ENCODE data around the gene APCDD1.

APCDD1 gene

DNA sequence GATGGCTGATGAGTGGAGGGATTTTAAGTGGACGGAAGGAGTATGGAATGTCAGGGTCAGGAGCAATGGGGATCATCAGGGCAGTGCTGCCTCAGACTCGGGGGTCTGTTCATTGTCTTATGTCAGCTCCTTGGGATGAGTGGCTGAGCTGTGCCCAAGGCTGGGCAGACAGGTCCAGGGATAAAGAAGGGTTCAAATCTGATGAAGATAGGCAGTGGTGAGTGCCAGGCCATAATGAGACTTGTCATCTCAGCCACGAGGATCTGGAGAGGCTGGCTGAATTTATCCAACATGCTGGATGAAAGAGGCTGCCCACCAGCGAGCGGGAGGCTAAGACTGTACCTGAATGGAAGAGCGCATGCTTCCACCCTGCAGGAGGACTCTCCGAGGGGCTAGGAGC lies 46.3 kb upstream of the APCDD1 start:
- Histone ChIP-seq H3K27me3 (ENCODE audit: low read depth, low read length) (peaks cover 4% of the 10 kb centered on the region; the same call in 1 of the 2 replicates), H3K36me3 (replicated peaks; ENCODE audit: low read depth, low read length) (no peaks in the 10 kb centered on the region), H3K9ac (ENCODE audit: low read length) (no peak overlapping the region), H3K4me3 (ENCODE audit: low read length) (no peak overlapping the region), H3K27ac (ENCODE audit: low read length) (no peak overlapping the region), H3K4me2 (ENCODE audit: low read length) (no peak overlapping the region), H2AFZ (ENCODE audit: low read depth, low read length) (no peak overlapping the region), H3K4me1 (ENCODE audit: low read length) (no peaks in the 10 kb centered on the region), H3K79me2 (ENCODE audit: low read length) (no peaks in the 10 kb centered on the region), H4K20me1 (ENCODE audit: insufficient read depth, low read length) (no peaks in the 10 kb centered on the region), H3K9me3 (ENCODE audit: insufficient read depth, low read length) (no peaks in the 10 kb centered on the region)
- no peak for TF ChIP-seq EZH2phosphoT487 (IDR thresholded peaks at IDR 0.05; ENCODE audit: low read depth)
- TF ChIP-seq, protein P1, sequence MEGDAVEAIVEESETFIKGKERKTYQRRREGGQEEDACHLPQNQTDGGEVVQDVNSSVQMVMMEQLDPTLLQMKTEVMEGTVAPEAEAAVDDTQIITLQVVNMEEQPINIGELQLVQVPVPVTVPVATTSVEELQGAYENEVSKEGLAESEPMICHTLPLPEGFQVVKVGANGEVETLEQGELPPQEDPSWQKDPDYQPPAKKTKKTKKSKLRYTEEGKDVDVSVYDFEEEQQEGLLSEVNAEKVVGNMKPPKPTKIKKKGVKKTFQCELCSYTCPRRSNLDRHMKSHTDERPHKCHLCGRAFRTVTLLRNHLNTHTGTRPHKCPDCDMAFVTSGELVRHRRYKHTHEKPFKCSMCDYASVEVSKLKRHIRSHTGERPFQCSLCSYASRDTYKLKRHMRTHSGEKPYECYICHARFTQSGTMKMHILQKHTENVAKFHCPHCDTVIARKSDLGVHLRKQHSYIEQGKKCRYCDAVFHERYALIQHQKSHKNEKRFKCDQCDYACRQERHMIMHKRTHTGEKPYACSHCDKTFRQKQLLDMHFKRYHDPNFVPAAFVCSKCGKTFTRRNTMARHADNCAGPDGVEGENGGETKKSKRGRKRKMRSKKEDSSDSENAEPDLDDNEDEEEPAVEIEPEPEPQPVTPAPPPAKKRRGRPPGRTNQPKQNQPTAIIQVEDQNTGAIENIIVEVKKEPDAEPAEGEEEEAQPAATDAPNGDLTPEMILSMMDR (IDR thresholded peaks at IDR 0.05; ENCODE audit: low read depth, low read length): no peak

- Histone ChIP-seq H3K4me1 (ENCODE audit: low read length) (no peaks in the 10 kb centered on the region), H4K20me1 (ENCODE audit: insufficient read depth, low read length) (no peaks in the 10 kb centered on the region), H2AFZ (ENCODE audit: low read depth, low read length) (no peak overlapping the region), H3K4me3 (ENCODE audit: low read length) (no peak overlapping the region), H3K4me2 (ENCODE audit: low read length) (no peak overlapping the region), H3K27ac (ENCODE audit: low read length) (no peak overlapping the region), H3K36me3 (replicated peaks; ENCODE audit: low read depth, low read length) (no peaks in the 10 kb centered on the region), H3K79me2 (ENCODE audit: low read length) (no peaks in the 10 kb centered on the region), H3K27me3 (ENCODE audit: low read depth, low read length) (peaks cover 4% of the 10 kb centered on the region; the same call in 1 of the 2 replicates), H3K9me3 (ENCODE audit: insufficient read depth, low read length) (no peaks in the 10 kb centered on the region), H3K9ac (ENCODE audit: low read length) (no peak overlapping the region)
- TF ChIP-seq, protein P1 (IDR thresholded peaks at IDR 0.05; ENCODE audit: low read depth, low read length): no peak
- TF ChIP-seq EZH2phosphoT487 (IDR thresholded peaks at IDR 0.05; ENCODE audit: low read depth): no peak
Observed at GRCh38 chr18:10409041-10409440, 45.4 kb upstream of the APCDD1 start.

- H3K79me2 ChIP-seq (ENCODE audit: low read length): no peaks in the 10 kb centered on the region
- no peaks in the 10 kb centered on the region for H3K36me3 ChIP-seq (replicated peaks; ENCODE audit: low read depth, low read length)
- no peak overlapping the region for H2AFZ ChIP-seq (ENCODE audit: low read depth, low read length)
- TF ChIP-seq EZH2phosphoT487 (IDR thresholded peaks at IDR 0.05; ENCODE audit: low read depth): no peak
- TF ChIP-seq, protein P1 (IDR thresholded peaks at IDR 0.05; ENCODE audit: low read depth, low read length): no peak
- peaks cover 4% of the 10 kb centered on the region; the same call in 1 of the 2 replicates for H3K27me3 ChIP-seq (ENCODE audit: low read depth, low read length)
- no peak overlapping the region for H3K4me2 ChIP-seq (ENCODE audit: low read length)
- no peak overlapping the region for H3K4me3 ChIP-seq (ENCODE audit: low read length)
- H3K9me3 ChIP-seq (ENCODE audit: insufficient read depth, low read length): no peaks in the 10 kb centered on the region
- no peaks in the 10 kb centered on the region for H4K20me1 ChIP-seq (ENCODE audit: insufficient read depth, low read length)
- no peaks in the 10 kb centered on the region for H3K4me1 ChIP-seq (ENCODE audit: low read length)
- no peak overlapping the region for H3K27ac ChIP-seq (ENCODE audit: low read length)
- H3K9ac ChIP-seq (ENCODE audit: low read length): no peak overlapping the region
Observed at GRCh38 chr18:10410472-10411308, 43.7 kb upstream of the APCDD1 start.

DNA sequence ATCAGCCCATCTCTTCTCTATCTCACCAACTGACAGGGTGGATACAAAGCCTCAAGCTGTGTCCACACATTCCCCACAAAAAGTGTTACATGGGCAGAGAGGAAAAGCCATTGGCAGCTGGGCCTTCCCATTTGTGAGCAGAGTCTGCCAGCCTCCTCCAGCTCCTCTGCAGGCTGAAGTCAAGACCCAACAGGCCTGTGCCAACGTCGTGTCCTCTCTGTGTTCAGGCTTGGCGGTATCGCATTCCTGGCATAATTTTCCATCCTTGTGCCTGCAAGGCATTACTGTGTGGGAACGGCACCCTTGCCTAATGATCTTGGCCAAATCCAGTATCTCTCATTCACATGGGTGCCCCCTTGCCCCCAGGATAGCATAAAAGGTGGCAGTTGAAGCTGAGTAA lies 41.5 kb upstream of the APCDD1 start:
- Histone ChIP-seq H2AFZ (ENCODE audit: low read depth, low read length) (no peak overlapping the region), H3K27me3 (ENCODE audit: low read depth, low read length) (peaks cover 3% of the 10 kb centered on the region; the same call in 1 of the 2 replicates), H3K9ac (ENCODE audit: low read length) (no peak overlapping the region), H3K9me3 (ENCODE audit: insufficient read depth, low read length) (no peaks in the 10 kb centered on the region), H3K4me3 (ENCODE audit: low read length) (no peak overlapping the region), H3K79me2 (ENCODE audit: low read length) (no peaks in the 10 kb centered on the region), H3K27ac (ENCODE audit: low read length) (no peak overlapping the region), H3K4me2 (ENCODE audit: low read length) (no peak overlapping the region), H3K36me3 (replicated peaks; ENCODE audit: low read depth, low read length) (no peaks in the 10 kb centered on the region), H4K20me1 (ENCODE audit: insufficient read depth, low read length) (no peaks in the 10 kb centered on the region), H3K4me1 (ENCODE audit: low read length) (no peaks in the 10 kb centered on the region)
- TF ChIP-seq EZH2phosphoT487 (IDR thresholded peaks at IDR 0.05; ENCODE audit: low read depth): no peak
- TF ChIP-seq, protein P1 (IDR thresholded peaks at IDR 0.05; ENCODE audit: low read depth, low read length): no peak
